ENCODE results near the gene CHRNE. TPM values are rescaled to one million over a fixed set of nuclear protein-coding genes. Genes with fewer than 3 reads are reported as not detected.

CHRNE gene
- total and polyA plus RNA-seq, 2 of the 8 experiments (the other 6 are each of a cell fraction or from before 2014, with no cell fraction given): 0.15 to 0.33 TPM

DNA sequence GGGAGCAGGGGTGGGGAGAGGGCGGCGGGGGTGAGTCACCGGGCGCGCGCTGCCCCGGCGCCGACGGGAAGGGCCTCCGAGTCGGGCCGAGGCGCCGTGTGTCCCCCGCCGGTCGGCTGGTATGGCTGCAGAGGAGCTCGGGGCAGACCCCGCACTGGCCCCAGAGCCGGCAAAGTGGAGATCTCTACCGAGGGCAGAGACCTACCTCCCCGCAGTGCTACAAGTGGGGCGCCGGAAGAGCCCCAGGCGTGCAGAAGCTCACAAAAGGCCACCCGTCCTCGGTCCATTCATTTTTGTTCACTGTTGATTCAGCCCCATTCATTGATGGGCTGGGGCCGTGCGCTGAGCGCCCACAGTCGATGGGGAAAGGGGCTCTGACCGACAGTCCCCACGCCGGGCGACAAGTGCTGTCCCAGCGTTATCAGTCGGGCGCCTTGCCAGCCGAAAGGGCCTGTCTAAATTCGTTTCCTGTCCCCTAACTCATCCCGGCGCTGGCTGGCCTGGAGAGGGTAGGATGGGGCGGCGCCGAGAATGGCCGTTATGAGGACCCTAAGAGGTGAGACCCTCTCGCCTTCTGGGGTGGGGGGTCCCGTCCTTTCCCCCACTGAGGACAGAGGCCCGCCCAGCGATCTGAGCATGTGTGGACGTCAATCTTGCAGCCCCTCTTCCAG lies 47.3 kb upstream of the CHRNE start (continued):
- no peak for TF ChIP-seq CHD7 (IDR thresholded peaks at IDR 0.05; ENCODE audit: insufficient replicate concordance, low read length)
- no peak for TF ChIP-seq MAFK (IDR thresholded peaks at IDR 0.05; ENCODE audit: low read depth, low read length)
- peak; percentile 49 for TF ChIP-seq ASH2L (IDR thresholded peaks at IDR 0.05; ENCODE audit: low read length)
- no peak for TF ChIP-seq SUZ12 (IDR thresholded peaks at IDR 0.05; ENCODE audit: low read length)
- no peak for TF ChIP-seq RXRA (IDR thresholded peaks at IDR 0.05; ENCODE audit: insufficient read depth, low read depth, low read length)
- TF ChIP-seq CREB1 (IDR thresholded peaks at IDR 0.05): no peak
- no peak for TF ChIP-seq EGR1 (IDR thresholded peaks at IDR 0.05; ENCODE audit: borderline replicate concordance, low read depth, low read length)
- no peak for TF ChIP-seq MAX (IDR thresholded peaks at IDR 0.05)
- TF ChIP-seq KDM4A (IDR thresholded peaks at IDR 0.05; ENCODE audit: low read depth, low read length, severe bottlenecking): peak; percentile 29
- no peak for TF ChIP-seq POU5F1 (IDR thresholded peaks at IDR 0.05; ENCODE audit: low read depth, low read length)
- TF ChIP-seq PHF8 (conservative IDR thresholded peaks at IDR 0.05; ENCODE audit: low read depth, low read length): no peak

Measured in H1 (cell line).